ENCODE data around the gene CD207.
A peak's percentile ranks its signal among the peaks of the same experiment; 100 is the strongest.
"Not testable (repeated sequence)": the region's sequence is repeated elsewhere in the genome, so short reads cannot be mapped to it uniquely, and the experiment has no call there.

CD207 gene

DNA sequence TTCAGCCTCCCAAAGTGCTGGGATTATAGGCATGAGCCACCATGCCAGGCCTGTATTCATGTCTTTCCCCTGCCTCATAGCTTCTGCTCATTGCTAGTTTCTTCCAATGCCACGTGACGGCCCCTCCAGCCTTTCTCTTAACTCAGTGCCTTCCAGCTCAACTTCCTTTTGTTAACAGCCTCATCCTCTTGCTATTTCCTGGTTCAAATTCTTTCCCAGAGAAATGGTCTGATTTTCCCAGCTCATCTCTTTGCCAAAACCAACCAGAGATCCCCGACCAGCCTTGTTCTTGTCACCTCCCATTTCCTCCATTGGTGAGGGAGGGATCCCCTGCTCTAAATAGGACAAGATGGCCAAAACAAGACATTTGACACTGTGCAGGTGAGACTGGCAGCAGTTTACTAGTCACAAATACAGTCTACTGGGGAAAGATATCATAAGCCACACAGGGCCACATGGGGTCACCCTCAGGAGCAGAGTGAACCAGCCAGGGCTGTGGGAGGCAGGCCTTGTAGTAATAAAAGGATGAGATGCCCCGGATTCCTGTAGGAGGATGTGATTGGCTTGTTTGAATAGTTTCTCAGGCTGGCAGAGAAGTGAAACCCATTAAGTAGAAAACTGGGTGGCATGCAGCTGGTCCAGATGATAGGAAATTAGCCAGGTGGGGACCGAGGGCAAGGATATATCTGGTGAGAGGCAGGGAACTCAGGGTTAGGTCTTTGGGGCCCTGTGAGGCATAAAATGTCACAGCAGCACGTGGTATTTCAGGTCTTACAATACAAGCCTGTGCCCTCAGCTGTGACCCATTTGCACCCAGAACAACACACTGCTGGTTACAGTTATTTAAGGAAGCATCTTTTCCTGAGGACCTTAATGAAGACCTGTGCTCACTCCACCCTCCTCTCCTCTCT, 6.4 kb downstream of the CD207 start:
- DNase-seq: peak; percentile 61

DNA sequence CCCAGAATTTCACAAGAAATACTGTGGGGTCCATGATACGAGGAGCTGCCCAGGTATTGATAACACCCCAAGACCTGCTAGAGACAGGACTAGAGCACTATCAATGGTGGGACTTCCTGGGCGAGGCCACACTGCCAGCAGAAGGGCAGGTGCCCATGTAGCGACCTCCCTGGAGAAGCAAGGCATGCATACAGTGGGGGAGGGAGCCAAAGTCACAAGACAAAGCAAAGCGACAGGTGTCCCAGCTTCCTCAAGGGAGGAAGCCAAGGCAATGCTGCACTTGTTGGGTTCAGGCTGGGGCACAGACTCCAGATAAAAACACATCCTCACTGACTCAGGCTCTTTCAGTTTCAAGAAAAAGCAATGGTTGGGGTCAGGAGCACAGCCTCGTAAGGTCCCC, 7.5 kb downstream of the CD207 start:
- no peak for DNase-seq

DNA sequence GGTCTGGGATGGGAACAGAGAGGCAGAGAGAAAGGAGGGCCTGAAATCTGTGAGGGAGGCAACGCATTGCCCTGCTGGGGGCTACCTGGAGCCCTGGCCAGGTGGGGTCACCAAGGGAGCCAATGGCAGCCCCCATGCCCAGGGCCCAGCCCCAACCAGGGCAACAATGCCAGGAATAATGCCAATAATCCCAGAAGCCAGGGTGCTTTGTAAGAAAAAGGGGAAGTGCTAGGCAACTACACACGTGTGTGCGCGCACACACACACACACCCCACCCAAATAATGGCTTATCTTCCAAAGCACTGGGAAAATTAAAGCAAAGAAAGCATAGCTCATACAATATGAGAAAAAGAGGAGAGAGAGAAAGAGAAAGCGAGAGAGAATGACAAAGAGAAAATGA, 8.2 kb downstream of the CD207 start:
- no peak for DNase-seq

DNA sequence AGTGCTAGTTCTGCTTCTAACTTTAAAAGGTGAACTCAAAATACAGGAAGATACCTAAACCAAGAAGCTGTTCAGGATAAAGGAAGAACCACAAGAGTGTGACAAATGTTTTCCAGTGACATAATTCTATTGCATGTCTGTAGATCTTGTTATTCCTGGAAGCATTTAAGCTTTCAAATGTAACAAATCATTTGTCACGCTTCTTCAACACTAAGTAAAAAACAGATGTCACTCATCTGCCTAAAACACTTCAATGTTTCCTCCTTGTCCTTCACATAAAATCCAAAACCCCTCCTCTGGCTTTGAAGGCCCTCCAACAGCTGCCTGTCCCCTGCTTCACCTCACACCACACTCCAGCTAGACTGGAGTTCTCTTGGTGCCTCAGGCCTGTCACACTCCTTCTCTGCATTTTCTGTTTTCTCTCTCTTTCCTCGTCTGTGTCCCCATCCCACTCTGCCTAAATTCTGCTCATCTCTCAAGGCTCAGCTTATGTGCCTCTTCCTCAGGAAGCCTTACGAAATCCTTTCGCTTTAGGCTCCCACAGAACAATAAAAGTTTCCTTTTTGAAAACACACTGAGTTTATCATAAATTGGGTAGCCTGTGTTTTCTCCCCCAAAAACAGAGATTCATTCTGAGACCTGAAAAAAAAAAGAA, 8.8 kb downstream of the CD207 start:
- DNase-seq: no peak

DNA sequence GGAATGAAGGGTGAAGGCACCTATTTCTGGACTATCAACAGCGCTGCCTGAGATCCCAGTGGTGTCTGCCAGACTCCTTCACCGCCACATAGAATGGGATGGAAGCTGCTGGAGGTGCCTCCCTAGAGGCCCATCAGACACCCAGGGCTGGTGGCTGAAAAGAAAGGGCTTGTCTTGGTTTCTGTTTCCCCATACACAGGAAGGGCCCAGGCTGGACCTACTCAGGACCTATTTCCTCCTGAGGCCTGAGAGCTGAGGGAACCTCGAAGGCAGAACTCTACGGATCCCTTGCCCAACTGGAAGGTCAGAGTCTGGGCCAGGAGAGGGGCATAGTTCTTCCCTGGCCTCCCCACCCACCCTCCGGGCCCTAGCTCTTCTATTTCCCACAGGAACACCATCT, 12.4 kb downstream of the CD207 start:
- no peak for DNase-seq

DNA sequence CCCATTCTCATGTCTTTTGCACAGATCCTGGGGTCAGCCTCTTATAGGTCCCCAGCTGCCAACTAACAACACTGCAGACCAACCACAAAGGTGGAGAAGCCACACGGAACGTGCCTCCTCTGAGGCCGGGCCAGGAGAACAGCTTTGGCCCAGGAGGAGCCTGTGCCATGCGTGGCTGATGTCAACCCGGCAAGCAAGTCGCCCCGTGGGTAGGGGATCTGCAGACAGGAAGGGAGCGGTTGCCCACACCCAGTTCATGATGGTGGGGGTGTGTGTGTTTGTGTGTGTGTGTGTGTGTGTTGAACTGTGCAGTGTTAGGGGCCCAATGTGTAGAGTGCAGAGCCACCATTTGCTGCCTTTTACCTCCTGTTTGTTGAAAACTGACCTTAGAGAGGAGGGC, 12.8 kb downstream of the CD207 start:
- DNase-seq: no peak

DNA sequence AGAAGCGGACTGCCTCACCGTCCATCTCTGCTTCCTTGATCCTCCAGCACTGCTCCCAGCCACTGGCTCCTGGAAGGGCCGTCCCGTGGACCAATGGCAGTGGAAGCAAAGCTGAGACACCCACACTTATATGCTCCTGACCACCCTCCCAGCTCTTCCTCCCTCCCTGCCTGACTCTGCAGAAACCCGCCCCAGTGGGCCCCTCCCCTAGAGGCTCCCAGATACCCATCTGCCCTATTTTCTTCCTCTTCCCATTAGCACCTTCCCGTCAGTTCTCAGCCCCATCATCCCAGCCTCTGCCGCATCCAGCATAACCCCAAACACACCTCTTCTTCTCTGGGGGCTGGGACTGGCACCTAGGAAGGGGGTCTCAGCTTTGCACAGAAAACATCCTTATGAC, 15.1 kb downstream of the CD207 start, which contains the start of gene CLEC4F:
CLEC4F (minus strand) TSS at position 101 of the 400 bp plus-strand sequence; CDS start at position 25, 76 bp downstream.
- DNase-seq: no peak

DNA sequence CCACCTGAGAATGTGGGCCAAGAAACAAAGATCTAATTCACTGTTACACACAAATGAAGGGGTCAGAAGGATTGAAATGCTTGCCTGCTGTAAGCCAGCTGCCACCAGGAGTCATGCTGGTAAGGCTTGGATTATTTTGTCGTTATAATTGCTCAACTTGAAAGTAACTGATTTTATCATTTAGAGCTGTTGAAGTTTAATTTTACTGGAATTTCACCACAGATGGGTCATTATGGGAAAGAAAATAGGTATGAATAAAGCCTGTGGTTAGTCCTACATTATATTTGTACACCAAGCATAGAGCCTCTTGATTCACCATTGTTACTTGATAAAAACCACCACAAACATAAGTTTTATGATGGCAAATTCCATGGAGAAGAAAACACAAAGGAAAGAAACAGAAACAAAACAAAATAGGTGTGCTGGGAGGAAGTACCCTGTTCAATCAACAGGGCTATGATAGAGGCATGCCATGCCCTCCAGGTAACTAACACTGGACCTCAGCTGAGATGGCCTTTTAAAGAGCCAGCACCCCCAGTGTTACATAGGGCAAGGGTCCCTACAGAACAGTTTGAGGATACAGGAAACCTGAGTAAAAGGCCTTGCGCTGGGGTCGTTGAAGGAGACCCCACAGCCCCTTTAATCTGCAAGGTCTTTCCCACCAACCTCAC, 18.2 kb downstream of the CD207 start:
- DNase-seq: no peak

DNA sequence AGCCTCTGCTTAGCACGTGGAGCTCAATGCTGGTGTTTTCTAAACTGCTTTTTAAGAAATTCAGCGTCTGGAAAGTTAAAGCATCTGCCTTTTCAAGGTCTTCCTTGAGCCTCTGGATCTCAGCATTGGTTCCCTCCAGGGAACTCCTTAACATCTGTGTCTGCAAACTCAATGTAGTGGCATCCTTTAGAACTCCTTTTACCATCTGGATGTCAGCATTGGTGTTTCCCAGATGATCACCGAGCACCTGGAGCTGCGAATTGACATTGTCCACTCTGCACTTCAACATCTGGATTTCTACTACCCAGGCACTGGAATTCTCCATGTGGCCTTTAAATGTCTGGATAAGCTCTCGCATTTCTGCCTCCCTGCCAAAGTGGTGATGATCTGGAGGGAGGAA, 18.9 kb downstream of the CD207 start:
- no peak for DNase-seq

DNA sequence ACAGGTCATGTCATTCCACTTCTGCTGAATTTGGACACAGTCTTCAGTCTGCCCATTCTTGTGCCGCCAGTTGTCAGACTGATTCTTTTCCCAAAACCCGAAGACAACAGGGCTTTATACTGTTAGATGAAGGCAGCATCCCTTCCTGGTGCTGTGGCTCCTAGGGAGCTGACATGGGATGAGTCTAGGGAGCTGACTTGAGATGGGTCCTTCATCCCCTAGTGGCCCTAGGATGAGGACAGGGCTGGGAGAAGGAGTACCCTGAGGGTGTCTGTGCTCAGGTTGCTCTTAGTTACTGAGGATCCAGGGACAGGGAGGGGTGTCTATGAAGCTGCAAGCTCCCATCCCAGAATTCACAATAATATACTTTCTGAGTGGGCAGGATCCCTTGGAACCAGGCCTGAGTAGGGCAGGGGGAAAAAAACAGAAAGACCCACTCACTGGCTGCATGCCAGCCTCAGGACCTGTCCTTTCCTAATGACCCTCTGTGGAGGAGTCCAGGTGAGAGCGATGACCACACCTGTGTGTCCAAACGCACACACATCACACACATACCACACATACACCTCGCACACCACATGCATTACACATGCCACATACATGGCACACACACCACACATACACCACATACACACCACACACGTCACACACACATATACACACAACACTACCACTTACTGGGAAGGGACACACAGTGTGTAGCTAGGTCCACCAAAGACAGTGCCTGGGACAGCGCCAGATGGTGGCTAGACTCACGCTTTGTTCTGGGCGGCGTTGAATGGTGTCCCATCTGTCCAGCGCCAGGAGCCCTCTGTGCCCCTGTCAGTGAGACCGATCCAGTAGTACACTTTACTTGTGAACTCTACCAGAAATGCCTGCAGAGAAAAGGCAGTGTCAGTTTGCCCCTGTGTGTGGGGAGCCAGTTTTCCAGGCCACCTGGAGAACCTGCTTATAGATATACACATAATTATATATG, 26.3 kb downstream of the CD207 start:
- DNase-seq: no peak

DNA sequence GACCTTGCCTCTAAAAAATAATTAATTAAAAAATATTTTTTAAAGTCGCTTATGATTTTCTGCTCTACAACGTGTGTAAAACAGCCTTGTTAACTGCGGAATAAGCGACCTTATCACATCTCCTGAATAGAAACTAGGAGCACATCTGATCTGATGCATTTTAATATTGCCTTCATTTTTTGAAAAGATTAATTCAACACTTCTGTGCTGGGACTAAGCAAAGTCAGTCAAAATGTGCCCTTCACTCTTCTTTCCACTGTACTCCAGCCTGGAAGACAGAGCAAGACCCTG, 27.8 kb downstream of the CD207 start:
- DNase-seq: no peak

DNA sequence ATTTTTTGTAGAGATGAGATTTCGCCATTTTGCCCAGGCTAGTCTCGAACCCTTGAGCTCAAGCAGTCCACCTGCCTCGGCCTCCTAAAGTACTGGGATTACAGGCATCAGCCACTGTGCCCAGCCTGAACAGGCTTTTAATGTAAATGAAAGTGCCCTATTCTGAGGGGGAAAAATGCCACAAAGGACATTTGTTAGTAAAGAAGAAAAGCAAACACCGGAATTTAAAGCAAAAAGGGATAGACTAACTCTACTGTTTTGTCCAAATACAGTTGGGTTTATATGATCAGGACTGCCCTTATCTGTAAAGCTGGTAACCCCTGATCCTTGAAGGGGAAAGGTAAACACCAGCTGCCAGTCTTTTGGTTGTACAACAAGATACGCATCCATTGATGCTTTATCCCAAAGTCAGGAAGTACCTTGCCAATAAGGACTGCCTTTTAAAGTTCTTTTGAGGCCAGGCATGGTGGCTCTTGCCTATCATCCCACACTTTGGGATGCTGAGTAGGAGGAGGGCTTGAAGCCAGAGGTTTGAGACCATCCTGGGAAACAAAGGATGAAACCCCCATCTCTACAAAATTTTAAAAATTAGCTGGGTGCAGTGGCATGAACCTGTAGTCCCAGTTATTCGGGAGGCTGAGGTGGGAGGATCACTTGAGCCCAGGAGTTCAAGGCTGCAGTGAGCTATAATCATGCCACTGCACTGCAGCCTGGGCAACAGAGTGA, 28.4 kb downstream of the CD207 start:
- no peak for DNase-seq

DNA sequence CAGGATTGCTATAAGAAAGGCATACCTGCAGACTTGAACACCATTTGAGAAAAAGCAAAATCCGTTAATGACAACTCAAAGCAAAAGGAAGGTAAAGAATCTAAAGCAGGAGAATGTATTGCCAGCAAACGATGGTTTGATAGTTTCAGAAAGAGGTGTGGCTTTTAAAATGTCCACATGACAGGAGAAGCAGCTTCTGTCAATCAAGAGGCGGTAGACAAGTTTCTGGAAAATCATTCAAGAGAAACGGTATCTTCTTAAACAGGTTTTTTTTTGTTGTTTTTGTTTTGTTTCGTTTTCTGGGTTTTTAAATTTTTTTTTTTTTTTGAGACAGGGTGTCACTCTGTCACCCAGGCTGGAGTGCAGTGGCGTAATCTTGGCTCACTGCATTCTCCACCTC, 29.0 kb downstream of the CD207 start:
- DNase-seq: no peak

DNA sequence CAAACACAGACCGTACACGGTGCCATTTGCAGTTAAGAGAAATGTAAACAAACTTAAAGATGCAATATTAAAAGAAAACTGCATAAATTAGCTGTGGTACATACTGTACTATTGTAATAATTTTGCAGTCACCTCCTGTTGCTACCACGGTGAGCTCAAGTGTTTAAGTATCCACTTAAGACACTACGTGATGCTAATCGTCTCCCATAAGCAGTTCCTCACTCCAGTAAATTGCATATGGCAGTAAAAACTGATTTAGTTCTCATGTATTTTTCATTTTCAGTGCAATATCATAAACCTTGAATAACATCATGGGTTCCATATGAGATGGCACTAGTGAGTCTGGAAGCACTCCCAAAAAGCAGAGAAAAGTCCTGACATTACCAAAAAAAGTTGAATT, 29.6 kb downstream of the CD207 start:
- no peak for DNase-seq

DNA sequence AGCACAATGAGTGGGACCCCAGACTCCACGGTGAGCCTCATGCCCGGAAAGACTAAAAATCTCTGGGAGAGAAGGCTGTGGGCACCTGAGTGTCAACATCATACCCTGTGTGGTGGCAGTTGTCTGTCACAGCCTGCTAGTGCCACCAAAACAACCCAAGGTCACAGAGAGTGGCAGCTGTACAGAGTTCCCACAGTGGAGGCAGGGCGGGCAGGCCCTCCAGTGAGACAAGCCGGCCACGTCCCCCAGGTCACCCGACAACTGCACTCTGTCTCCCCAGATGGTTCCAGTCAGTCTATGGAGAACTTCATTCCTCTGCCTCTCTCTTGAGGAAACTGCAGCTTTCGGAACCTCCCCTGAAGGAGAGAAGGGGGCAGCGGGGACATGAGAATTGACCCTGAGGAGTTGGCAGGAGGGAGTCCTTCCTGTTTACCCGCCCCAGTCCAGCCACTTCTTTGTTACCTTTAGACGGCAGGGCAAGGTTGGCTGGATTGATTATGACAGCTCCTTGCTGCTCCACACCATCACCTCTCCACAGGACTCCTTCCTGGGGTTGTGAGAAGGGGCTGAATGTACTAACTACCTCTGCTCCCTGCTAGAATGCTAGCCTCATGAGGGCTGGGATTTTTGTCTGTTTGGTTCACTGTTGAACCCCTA, 33.9 kb downstream of the CD207 start:
- DNase-seq: no peak

DNA sequence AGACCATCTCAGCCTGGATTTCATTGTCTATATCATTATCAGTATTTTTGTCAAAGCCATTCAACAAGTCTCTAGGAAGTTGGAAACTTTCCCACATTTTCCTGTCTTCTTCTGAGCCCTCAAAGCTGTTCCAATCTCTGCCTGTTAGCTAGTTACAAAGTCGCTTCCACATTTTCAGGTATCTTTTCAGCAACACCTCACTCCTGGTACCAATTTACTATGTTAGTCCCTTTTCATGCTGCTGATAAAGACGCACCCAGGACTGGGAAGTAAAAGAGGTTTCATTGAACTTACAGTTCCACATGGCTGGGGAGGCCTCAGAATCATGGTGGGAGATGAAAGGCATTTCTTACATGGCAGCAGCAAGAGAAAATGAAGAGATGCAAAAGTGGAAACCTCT, 35.9 kb downstream of the CD207 start:
- DNase-seq: no peak

DNA sequence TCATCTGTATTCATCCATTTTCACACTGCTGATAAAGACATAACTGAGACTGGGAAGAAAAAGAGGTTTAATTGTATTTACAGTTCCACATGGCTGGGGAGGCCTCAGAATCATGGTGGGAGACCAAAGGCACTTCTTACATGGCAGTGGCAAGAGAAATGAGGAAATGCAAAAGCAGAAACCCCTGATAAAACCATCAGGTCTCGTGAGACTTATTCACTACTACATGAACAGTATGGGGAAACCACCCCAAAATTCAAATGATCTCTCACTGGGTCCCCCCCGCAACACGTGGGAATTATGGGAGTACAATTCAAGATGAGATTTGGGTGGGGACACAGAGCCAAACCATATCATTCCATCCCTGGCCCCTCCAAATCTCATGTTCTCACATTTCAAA, 37.6 kb downstream of the CD207 start:
- DNase-seq: not testable (repeated sequence)

DNA sequence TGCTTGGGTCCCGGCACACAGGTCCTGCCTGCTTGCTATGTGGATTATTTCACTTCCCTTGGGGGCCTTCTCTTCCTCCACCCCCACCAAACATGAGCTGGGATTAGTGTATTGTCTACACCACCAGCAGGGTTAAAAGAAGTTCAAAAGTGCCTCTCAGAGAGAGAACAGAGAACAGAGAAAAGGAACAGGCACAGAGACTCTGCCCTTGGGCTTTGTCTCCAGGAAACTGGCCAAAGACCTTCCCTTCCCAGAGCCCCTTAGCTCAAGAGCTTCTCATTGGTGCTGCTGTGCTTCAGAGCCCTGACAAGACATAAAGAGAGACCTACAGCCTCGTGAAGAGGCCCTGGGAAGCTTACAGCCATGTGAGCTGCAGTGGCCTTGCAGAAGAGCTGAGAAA, 38.1 kb downstream of the CD207 start:
- DNase-seq: no peak

DNA sequence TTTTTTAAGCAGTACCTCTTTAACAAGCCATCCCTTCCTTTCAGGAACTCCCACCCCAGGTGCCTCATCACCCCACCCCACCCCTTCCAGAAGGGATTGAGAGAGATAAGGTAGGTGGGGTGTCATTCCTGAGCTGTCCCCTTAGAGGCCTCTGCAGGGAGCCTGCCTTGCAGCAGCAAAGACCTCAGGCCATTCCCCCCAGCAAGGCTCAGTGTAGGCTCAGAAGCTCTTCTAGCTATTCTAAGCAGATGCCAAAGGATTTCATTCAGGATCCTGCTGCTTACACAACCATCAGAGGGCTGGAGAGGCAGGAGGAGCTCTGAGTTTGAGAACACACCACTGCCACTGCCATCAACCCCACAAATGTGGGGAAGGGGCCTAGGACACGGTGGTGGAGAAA, 39.4 kb downstream of the CD207 start:
- DNase-seq: no peak

DNA sequence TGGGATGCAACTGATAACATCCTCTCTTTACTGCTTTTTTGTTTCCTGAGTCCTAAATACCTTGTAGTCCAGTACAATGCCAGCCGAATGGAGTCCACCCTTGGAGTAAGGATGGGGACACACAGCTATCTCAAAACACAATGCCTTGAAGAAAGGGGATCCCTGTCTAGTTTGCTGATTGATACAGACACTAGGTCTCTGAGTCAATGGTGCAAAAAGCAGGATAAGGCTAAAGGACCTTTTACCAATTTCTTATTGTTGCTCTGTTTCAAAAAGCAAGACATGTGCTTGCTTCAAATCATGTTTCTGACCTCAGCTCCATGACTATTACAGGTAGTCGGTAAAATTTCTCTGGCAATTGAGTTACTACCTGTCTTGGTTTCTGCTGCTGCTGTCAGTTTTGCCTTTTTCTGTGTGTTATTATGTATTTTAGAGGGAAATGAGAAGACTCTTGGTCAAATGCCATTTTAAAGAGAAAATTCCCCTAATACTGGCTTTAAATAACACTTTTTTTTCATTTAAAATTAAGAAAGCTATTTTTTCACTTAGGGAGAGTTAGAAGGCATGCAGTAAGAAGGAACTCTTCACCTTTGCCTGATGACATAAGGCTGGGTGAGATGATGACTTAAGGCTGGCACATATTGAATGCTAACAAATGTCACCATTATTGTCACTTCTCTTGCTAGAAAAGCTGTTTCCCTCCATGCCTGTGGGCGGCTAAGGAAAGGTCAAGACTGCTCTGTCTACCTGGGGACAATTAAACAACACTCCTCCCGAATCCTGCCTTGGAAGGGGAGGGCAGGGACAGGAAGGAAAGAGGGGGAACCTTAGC, 40.2 kb downstream of the CD207 start:
- DNase-seq: no peak

Data from fibroblast of skin of back (primary cell).